GM12892 (cell line): ENCODE results near the gene NPAS3.

Experiments used
- POLR2A ChIP-seq: IDR thresholded peaks from 2 replicates; pipeline ENCODE4 v1.6.1; 2011; ENCODE audit warnings: low read depth, low read length, control low read depth
- POLR2AphosphoS5 ChIP-seq: IDR thresholded peaks from 2 replicates; pipeline ENCODE4 v1.6.1; 2011; ENCODE audit warnings: low read depth, low read length, control low read depth
- TAF1 ChIP-seq: IDR thresholded peaks from 2 replicates; pipeline ENCODE4 v1.6.1; 2011; ENCODE audit warnings: low read depth, mild to moderate bottlenecking, control low read depth, low read length, borderline replicate concordance

GRCh38 chr14:33186656-33187055 is 248.0 kb downstream of the NPAS3 start:
- TF ChIP-seq POLR2A (no peak), TAF1 (no peak), POLR2AphosphoS5 (no peak)
